ENCODE measurements around the gene REEP2. TPM values are rescaled to one million over a fixed set of nuclear protein-coding genes. Genes with fewer than 3 reads are reported as not detected.

The REEP2 gene
- polyA plus RNA-seq, 2 of the 4 experiments (the other 2 are of a cell fraction): 4.6 to 5.1 TPM

DNA sequence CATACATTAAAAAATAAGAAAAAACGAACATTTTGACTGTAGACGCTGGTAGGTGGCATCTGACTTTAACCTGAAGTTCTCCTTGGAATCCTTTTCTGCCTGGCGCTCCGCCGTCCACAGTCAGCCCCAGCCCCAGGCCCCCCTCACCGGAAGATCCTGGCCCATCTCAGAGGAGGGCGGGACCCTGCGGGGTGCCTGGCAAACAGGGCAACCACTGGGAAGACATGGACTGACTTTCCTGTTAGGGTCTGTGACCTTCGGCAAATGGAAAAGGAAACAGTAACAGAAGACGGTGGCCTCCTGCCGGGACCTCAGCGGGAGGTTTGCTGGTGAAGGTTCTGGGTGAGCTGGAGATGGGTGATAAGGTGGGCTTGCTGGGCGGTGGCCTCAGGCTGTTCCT, 14.7 kb downstream of the REEP2 start:
- no peak for FAIRE-seq
- Histone ChIP-seq H3K4me1 (peaks cover 9% of the 10 kb centered on the region; the same call in 1 of the 3 replicates), H3K4me3 (no peak overlapping the region), H3K4me2 (no peak overlapping the region), H3K27ac (no peak overlapping the region), H3K9me3 (no peaks in the 10 kb centered on the region)
- TF ChIP-seq HEYL (CRISPR knock-in tag; IDR thresholded peaks at IDR 0.05) (no peak), KDM5A (IDR thresholded peaks at IDR 0.05) (no peak), FOSL2 (IDR thresholded peaks at IDR 0.05) (no peak), FOSL2 (CRISPR knock-in tag; IDR thresholded peaks at IDR 0.05) (no peak)
- TF ChIP-seq, protein P1, sequence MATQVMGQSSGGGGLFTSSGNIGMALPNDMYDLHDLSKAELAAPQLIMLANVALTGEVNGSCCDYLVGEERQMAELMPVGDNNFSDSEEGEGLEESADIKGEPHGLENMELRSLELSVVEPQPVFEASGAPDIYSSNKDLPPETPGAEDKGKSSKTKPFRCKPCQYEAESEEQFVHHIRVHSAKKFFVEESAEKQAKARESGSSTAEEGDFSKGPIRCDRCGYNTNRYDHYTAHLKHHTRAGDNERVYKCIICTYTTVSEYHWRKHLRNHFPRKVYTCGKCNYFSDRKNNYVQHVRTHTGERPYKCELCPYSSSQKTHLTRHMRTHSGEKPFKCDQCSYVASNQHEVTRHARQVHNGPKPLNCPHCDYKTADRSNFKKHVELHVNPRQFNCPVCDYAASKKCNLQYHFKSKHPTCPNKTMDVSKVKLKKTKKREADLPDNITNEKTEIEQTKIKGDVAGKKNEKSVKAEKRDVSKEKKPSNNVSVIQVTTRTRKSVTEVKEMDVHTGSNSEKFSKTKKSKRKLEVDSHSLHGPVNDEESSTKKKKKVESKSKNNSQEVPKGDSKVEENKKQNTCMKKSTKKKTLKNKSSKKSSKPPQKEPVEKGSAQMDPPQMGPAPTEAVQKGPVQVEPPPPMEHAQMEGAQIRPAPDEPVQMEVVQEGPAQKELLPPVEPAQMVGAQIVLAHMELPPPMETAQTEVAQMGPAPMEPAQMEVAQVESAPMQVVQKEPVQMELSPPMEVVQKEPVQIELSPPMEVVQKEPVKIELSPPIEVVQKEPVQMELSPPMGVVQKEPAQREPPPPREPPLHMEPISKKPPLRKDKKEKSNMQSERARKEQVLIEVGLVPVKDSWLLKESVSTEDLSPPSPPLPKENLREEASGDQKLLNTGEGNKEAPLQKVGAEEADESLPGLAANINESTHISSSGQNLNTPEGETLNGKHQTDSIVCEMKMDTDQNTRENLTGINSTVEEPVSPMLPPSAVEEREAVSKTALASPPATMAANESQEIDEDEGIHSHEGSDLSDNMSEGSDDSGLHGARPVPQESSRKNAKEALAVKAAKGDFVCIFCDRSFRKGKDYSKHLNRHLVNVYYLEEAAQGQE (IDR thresholded peaks at IDR 0.05): no peak
- TF ChIP-seq, protein P2, sequence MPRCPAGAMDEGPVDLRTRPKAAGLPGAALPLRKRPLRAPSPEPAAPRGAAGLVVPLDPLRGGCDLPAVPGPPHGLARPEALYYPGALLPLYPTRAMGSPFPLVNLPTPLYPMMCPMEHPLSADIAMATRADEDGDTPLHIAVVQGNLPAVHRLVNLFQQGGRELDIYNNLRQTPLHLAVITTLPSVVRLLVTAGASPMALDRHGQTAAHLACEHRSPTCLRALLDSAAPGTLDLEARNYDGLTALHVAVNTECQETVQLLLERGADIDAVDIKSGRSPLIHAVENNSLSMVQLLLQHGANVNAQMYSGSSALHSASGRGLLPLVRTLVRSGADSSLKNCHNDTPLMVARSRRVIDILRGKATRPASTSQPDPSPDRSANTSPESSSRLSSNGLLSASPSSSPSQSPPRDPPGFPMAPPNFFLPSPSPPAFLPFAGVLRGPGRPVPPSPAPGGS (IDR thresholded peaks at IDR 0.05): no peak
- ATAC-seq: no peak
- ChIA-PET POLR2A (no interaction called here), CTCF (interaction anchor here (0.7 to 10.5 kb wide), 4 partner anchors 9 to 47 kb away, joined by 3 to 203 read pairs (median 64); partner anchors contain the start of gene EGR1)
- no peak for DNase-seq (ENCODE audit: low read depth in 1 of 2, low spot score in 1 of 2)
- WGBS (ENCODE audit: missing lambda C conversion rate): 73% methylated on average over 13 of the region's 13 CpGs

DNA sequence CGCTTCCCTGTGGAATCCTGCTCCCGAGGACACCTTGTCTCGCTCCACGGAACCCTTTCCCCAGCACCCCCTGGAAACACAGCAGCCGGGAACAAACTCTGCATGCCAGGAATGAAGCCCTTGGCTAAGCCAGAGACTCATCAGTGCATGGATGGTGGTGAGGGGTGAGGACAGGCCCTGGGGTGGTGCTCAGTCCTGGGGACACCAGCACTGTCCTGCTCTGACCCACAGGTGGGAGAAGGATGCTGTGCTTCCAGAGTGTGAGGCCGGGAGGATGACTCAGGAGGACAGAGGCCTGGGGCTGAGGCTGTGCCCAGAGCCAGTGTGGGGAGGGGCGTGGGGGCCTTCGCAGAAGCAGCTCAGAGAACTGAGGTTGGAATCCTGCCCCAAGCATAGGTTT, 15.3 kb downstream of the REEP2 start:
- DNase-seq (ENCODE audit: low read depth in 1 of 2, low spot score in 1 of 2) (no peak), ATAC-seq (no peak), FAIRE-seq (no peak)
- TF ChIP-seq BHLHE40 (IDR thresholded peaks at IDR 0.05; ENCODE audit: low read depth, low read length): no peak
- no peak for TF ChIP-seq TP53 (CRISPR knock-in tag; IDR thresholded peaks at IDR 0.05)
- TF ChIP-seq KDM5A (IDR thresholded peaks at IDR 0.05): no peak
- no peak for TF ChIP-seq HOXB5 (CRISPR knock-in tag; IDR thresholded peaks at IDR 0.05)
- TF ChIP-seq, protein P2 (IDR thresholded peaks at IDR 0.05): no peak
- no peak for TF ChIP-seq HOXA7 (CRISPR knock-in tag; IDR thresholded peaks at IDR 0.05)
- no peak for TF ChIP-seq PHF8 (IDR thresholded peaks at IDR 0.05; ENCODE audit: borderline replicate concordance, low read depth)
- no peak for TF ChIP-seq FOXS1 (CRISPR knock-in tag; IDR thresholded peaks at IDR 0.05)
- TF ChIP-seq EHMT2 (IDR thresholded peaks at IDR 0.05; ENCODE audit: low read depth): no peak
- no peak for TF ChIP-seq TFCP2L1 (CRISPR knock-in tag; IDR thresholded peaks at IDR 0.05)
- no peak for TF ChIP-seq RNF2 (IDR thresholded peaks at IDR 0.05; ENCODE audit: borderline replicate concordance, low read depth)
- TF ChIP-seq, protein P3, sequence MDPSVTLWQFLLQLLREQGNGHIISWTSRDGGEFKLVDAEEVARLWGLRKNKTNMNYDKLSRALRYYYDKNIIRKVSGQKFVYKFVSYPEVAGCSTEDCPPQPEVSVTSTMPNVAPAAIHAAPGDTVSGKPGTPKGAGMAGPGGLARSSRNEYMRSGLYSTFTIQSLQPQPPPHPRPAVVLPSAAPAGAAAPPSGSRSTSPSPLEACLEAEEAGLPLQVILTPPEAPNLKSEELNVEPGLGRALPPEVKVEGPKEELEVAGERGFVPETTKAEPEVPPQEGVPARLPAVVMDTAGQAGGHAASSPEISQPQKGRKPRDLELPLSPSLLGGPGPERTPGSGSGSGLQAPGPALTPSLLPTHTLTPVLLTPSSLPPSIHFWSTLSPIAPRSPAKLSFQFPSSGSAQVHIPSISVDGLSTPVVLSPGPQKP (IDR thresholded peaks at IDR 0.05; ENCODE audit: low read depth, low read length): no peak
- TF ChIP-seq CBX8 (IDR thresholded peaks at IDR 0.05): no peak
- no peak for TF ChIP-seq SREBF2 (IDR thresholded peaks at IDR 0.05)
- ChIA-PET CTCF (interaction anchor here (14.7 kb wide), 1 partner anchor 45 kb away, joined by 199 read pairs; no protein-coding TSS in a partner anchor), POLR2A (no interaction called here)
- Histone ChIP-seq H3K9me3 (no peaks in the 10 kb centered on the region), H3K27ac (no peak overlapping the region), H3K4me1 (peaks cover 9% of the 10 kb centered on the region; the same call in 1 of the 3 replicates), H3K4me2 (no peak overlapping the region), H3K4me3 (no peak overlapping the region)
- 70% methylated on average over 8 of the region's 8 CpGs for WGBS (ENCODE audit: missing lambda C conversion rate)
